NT2/D1 (cell line): ENCODE results near the gene LHX3.

ENCODE experiments used
- DNase-seq: peaks from one replicate; pipeline ENCODE4 v3.0.0-alpha.2; 2011; ENCODE audit warnings: low read depth, low spot score
- H3K27me3 ChIP-seq: 2 replicates; pipeline ENCODE4 v1.6.0; 2011; ENCODE audit warnings: mild to moderate bottlenecking; ENCODE audit not compliant: insufficient read length, insufficient read depth
- H3K36me3 ChIP-seq: 2 replicates; pipeline ENCODE4 v1.6.1; 2011; ENCODE audit warnings: mild to moderate bottlenecking, low read length, mixed read lengths; ENCODE audit not compliant: insufficient read depth, insufficient read length
- H3K4me1 ChIP-seq: 2 replicates; pipeline ENCODE4 v1.5.1; 2011; ENCODE audit not compliant: insufficient read depth, insufficient read length
- H3K4me3 ChIP-seq: 2 replicates; pipeline ENCODE4 v1.5.1; 2011; ENCODE audit warnings: low read depth; ENCODE audit not compliant: insufficient read length
- H3K9ac ChIP-seq: 2 replicates; pipeline ENCODE4 v1.6.0; 2011; ENCODE audit warnings: low read depth; ENCODE audit not compliant: insufficient read length
- H3K9me3 ChIP-seq: 2 replicates; pipeline ENCODE4 v1.5.1; 2011; ENCODE audit warnings: mild to moderate bottlenecking, low read length; ENCODE audit not compliant: insufficient read depth
- SUZ12 ChIP-seq: IDR thresholded peaks from 2 replicates; pipeline ENCODE4 v1.6.1; 2011; ENCODE audit not compliant: insufficient read length, insufficient read depth; ENCODE audit errors: extremely low read depth
- YY1 ChIP-seq: IDR thresholded peaks from 2 replicates; pipeline ENCODE4 v1.6.1; 2011; ENCODE audit not compliant: insufficient read length, insufficient read depth
- ZNF274 ChIP-seq: IDR thresholded peaks from 2 replicates; pipeline ENCODE4 v1.6.1; 2011; ENCODE audit warnings: mild to moderate bottlenecking, low read depth, low read length

The LHX3 gene

GRCh38 chr9:136244969-136245218, 40.0 kb upstream of the LHX3 start:
- peak overlapping the region; percentile 88 for H3K4me3 ChIP-seq

GRCh38 chr9:136244122-136244968, 39.4 kb upstream of the LHX3 start:
- Histone ChIP-seq H3K4me3 (peak overlapping the region; percentile 88), H3K4me1 (peaks cover 44% of the 10 kb centered on the region), H3K27me3 (peaks cover 4% of the 10 kb centered on the region), H3K9me3 (no peaks in the 10 kb centered on the region), H3K9ac (peak overlapping the region; percentile 86), H3K36me3 (peaks cover 24% of the 10 kb centered on the region)
- TF ChIP-seq YY1 (no peak), SUZ12 (no peak), ZNF274 (no peak)
- DNase-seq = no peak

More at GRCh38 chr9:136244969-136245218, 40.0 kb upstream of the LHX3 start:
- no peak for TF ChIP-seq ZNF274
- TF ChIP-seq SUZ12 = no peak
- no peak for TF ChIP-seq YY1
- Histone ChIP-seq H3K9ac (peak overlapping the region; percentile 86), H3K4me1 (peaks cover 44% of the 10 kb centered on the region), H3K27me3 (peaks cover 4% of the 10 kb centered on the region), H3K36me3 (peaks cover 24% of the 10 kb centered on the region), H3K9me3 (no peaks in the 10 kb centered on the region)
- no peak for DNase-seq

GRCh38 chr9:136243631-136244030, 38.7 kb upstream of the LHX3 start:
- H3K27me3 ChIP-seq = peaks cover 4% of the 10 kb centered on the region
- DNase-seq = no peak
- no peak overlapping the region for H3K4me3 ChIP-seq
- TF ChIP-seq ZNF274 = no peak
- no peak for TF ChIP-seq SUZ12
- TF ChIP-seq YY1 = no peak
- H3K9me3 ChIP-seq = no peaks in the 10 kb centered on the region
- peaks cover 24% of the 10 kb centered on the region for H3K36me3 ChIP-seq
- H3K9ac ChIP-seq = peak overlapping the region; percentile 22
- peaks cover 42% of the 10 kb centered on the region for H3K4me1 ChIP-seq

GRCh38 chr9:136242918-136243525, 38.1 kb upstream of the LHX3 start:
- no peak overlapping the region for H3K4me3 ChIP-seq
- peak overlapping the region; percentile 22 for H3K9ac ChIP-seq

GRCh38 chr9:136242248-136242647, 37.3 kb upstream of the LHX3 start:
- H3K9me3 ChIP-seq = no peaks in the 10 kb centered on the region
- H3K27me3 ChIP-seq = peaks cover 4% of the 10 kb centered on the region
- TF ChIP-seq YY1 (no peak), ZNF274 (no peak)
- peaks cover 27% of the 10 kb centered on the region for H3K36me3 ChIP-seq
- H3K4me3 ChIP-seq = no peak overlapping the region
- peaks cover 29% of the 10 kb centered on the region for H3K4me1 ChIP-seq
- H3K9ac ChIP-seq = peak overlapping the region; percentile 21
- no peak for DNase-seq

More at GRCh38 chr9:136242918-136243525, 38.1 kb upstream of the LHX3 start:
- TF ChIP-seq YY1 (no peak), SUZ12 (no peak), ZNF274 (no peak)
- H3K27me3 ChIP-seq = peaks cover 4% of the 10 kb centered on the region
- peaks cover 24% of the 10 kb centered on the region for H3K36me3 ChIP-seq
- no peaks in the 10 kb centered on the region for H3K9me3 ChIP-seq
- peak; percentile 18 for DNase-seq
- H3K4me1 ChIP-seq = peaks cover 36% of the 10 kb centered on the region

- H3K27me3 ChIP-seq = no peaks in the 10 kb centered on the region
- no peak for DNase-seq
- H3K4me3 ChIP-seq = no peak overlapping the region
- no peak overlapping the region for H3K9ac ChIP-seq
- H3K4me1 ChIP-seq = peaks cover 23% of the 10 kb centered on the region
- no peaks in the 10 kb centered on the region for H3K9me3 ChIP-seq
- no peak for TF ChIP-seq YY1
- TF ChIP-seq SUZ12 = no peak
- TF ChIP-seq ZNF274 = no peak
- peaks cover 34% of the 10 kb centered on the region for H3K36me3 ChIP-seq
Observed at GRCh38 chr9:136241542-136241941, 36.6 kb upstream of the LHX3 start.

- Histone ChIP-seq H3K4me1 (peaks cover 23% of the 10 kb centered on the region), H3K36me3 (peaks cover 40% of the 10 kb centered on the region), H3K9me3 (no peaks in the 10 kb centered on the region), H3K4me3 (no peak overlapping the region), H3K9ac (no peak overlapping the region), H3K27me3 (no peaks in the 10 kb centered on the region)
- TF ChIP-seq ZNF274 = no peak
- TF ChIP-seq SUZ12 = no peak
- no peak for TF ChIP-seq YY1
- DNase-seq = no peak
Observed at GRCh38 chr9:136240941-136241340, 36.0 kb upstream of the LHX3 start.
